Stimulated activated CD8-positive, alpha-beta memory T cell treated with anti-CD3 and anti-CD28 coated beads, Interleukin-4, amount 100 ng/mL, for 24 hours (primary cell): ENCODE data around the gene CALHM2.
A peak's percentile ranks its signal among the peaks of the same experiment; 100 is the strongest.

Source experiments
- DNase-seq: peaks from one replicate; pipeline ENCODE4 v3.0.0-alpha.2; 2020; ENCODE audit warnings: low read depth

Gene CALHM2

DNA sequence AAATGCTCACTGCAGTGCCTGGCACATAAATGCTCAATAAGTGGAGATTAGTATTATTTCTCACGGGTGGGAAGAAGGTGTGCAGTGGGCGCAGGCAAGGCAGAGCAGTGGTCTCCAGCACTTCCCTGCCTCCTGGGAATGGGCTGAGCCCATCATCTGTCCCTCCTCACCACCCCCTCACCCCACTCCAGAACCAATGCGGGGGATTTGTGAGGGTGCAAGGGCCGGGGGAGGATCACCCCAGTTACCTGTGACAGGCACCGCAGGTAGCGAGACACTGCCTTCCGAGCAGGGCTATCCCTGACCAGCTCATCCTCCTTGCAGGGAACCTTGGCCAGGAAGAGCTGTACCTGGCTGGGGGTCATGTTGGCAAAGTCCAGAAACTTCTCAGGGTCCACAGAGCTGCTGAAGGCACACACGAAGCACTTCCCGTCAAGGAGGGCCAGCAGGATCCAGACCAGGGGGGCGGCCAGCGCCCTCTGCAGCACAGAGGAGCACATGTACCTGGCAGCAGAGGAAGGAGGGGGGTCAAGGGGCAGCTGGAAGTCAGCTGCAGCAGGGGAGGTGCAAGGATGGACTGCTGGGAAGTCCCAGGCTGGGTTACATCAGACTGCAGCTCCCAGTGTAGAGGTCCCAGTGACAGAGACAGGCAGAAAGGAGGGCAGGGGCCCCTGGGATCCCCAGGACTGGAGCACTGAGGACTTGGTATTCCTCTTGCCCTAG is 24.0 kb upstream of the CALHM2 start:
- no peak for DNase-seq

DNA sequence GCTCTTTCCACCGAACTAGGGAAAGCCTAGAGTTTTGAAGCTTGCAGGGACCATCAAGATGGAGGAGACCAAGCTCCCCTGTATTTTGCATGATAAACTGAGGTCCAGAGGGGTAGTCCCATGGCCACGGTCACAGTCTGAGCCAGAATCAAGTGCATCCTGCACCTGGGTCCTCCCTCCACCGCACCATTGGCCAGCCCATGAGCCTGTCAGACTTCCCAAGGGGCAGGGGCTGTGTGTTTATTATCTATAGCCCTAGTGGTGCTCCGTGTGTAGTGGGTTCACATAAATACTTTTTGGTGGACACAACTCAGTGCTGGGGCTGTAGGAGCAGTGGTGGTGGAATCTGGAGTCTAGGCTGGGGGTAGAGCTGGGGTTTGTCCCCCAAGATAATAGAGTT is 23.3 kb upstream of the CALHM2 start:
- DNase-seq: no peak

DNA sequence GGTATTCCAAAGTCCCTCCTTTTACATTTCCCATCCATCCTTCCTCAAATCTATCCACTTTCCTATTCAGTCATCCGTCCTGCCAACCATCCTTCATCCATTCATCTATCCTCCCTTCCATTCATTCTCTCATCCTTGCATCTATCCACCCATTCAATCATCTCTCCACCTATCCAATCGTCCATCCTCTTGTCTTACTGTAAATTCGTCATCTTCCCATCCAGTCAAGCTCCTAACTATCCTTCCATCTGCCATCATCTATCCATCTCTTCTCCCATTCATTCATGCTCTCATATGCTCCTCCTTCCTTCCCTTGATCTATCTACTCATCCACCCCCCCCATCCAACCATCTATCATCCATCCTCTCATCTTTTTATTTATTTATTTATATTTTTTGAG is 21.9 kb upstream of the CALHM2 start:
- DNase-seq: no peak

DNA sequence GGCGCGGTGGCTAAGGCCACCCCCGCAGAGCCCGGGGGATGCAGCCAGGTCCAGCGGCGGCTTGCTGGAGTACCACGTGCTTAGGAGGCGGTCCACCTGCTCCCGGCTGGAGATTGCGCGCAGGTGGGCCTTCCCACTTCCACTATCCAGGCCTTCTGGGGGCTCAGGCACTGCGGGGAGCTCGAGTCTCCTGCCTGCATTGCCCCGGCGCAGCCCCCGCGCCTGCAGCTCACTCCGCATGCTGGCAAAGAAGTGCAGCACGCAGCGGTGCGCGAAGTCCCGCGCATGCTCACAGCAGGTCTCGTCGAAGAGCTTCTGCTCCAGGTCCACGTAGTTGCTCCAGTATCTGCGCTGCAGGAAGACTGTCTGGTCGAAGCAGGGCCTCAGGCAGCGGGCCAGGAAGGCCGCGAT is 21.1 kb upstream of the CALHM2 start:
- no peak for DNase-seq

DNA sequence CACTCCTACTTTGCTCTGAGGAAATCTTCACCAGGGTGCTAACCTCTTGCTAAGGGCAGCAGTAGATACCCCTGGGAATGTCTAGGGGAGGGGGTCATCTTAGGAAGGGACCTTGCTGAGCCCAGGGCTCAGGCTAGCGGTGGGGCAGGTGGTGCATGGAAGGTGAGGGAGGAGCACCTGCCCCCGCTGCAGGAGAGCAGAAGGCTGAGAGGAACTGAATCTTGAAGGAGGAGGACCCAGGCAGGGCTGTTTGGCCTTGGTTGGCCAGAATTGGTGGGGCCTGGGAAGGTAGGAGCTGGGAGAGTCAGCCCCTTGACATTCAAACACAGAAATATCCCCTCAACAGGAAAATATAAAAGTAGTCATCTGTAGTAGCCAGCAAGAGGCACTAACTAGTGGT is 19.8 kb upstream of the CALHM2 start:
- DNase-seq: no peak

DNA sequence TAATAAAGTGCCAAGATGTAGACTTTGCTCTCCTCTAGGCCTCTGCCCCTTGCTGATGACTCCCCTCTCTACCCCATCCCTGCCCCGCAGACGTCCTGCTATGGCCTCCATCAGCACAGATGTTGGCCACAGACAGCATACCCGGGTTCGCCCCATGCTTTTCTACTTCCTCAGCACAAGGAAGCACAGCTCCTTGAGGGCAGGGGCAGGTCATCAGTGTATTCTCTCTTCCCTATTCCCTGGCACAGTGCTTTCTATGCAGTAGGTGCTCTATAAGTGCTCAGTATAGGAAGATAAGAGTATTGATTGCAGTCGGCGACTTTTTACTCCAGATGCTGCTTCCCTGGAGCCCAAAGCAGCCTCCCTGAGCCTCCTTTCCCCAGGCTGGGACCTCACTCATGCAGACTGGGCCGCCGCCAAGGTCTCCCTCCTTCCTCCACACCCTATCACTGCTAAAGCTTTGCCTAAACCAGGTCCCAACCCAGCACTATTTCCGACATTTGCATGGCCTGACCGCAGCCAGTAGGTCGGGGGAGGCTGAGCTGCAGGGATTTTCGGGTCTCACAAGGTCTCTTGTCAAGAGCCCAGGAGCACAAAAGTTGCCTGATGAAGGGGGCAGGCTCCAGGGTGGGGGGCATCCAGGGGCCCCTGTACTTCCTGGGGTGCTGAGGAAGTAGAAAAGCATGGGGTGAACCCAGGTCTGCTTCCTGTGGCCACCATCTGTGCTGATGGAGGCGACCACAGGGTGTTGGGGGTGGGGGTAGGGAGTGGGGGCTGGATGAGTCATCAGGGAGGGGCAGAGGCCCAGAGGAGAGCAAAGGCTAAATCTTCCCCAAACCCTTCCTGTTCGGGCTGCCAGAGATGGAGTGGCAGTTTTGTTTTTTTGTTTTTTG is 18.8 kb upstream of the CALHM2 start:
- DNase-seq: peak; percentile 62

DNA sequence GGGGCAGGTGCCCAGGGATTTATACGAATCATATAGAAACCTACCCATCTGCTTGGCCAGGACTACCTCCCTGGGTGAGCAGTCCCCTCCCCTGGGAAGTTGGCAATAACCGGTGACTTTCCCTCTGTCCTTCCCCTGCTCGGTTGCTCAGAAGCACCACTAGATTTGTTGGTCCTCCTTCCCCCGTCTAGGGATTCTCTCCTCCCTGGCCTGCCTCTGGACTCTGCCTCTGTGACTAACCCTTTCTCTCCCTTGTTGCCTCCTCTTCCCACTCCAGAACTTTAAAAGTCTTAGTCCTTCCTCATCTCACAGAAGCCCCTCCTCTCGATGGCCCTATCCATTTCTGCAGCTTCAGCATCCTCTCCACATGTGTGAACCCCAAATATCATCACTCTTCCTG is 17.0 kb upstream of the CALHM2 start:
- DNase-seq: no peak

DNA sequence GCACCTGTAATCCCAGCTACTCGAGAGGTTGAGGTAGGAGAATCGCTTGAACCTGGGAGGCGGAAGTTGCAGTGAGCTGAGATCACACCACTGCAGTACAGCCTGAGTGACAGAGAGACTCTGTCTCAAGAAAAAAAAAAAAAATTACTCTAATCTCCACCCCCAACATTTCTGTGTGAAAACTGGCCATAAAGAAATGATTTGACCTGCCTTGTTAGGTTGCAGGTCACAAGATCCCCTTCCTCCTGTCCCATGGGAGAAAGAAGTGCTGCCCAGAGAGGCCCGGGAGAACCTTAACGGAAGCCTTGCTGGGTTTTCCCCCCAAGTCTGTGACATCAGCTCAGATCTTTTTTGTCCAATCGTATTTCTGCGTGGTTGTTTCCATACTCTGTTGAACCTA is 15.2 kb upstream of the CALHM2 start:
- no peak for DNase-seq

DNA sequence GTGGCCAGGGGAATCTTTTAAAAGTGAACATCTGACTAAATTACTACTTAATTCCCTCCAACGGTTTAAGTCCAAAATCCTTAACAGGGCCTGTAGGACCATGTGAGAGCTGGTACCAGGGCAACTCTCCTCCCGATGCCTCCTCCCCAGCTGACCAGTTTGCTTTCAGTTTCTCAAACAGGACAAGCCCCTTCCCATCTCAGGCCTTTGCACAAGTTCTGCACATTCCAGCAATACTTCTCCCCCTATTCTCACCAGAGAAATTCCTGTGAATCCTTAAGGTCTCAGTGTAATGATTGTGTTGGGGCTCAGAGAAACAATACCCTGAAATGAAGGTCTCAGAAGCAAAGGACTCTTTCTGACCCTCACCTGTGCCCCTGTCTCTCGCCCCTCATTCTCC is 14.6 kb upstream of the CALHM2 start:
- DNase-seq: no peak

DNA sequence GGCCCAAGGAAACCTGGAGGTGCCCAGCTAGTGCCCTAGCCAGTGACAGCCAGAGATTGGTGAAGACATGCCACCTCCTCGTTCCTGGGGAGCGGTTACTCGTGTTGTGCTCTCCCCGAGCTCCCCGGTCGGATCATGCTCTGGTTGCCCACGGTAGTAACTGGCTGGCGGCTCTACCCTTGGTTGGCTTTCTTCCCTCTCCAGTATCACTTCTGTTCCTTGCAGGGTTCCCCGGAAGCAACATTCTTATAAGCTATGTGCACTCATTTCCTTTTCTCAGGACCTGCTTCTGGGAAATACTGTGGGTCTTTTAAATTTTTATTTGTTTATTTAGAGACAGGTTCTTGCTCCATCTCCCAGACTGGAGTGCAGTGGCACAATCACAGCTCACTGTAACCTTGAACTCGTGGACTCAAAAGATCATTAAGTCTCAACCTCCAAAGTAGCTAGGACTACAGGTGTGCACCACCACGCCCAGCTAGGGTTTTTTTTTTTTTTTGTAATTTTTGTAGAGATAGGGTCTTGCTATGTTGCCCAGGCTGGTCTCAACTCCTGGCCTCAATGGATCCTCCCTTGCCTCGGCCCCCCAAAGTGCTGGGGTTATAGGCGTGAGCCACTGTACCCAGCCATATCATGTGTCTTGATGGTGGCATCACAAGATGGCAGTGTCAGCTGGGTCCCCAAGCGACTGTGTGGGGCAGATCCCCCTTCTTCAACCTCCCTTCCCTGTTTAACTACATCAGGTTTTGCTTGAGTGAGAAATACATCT is 13.4 kb upstream of the CALHM2 start:
- DNase-seq: no peak

DNA sequence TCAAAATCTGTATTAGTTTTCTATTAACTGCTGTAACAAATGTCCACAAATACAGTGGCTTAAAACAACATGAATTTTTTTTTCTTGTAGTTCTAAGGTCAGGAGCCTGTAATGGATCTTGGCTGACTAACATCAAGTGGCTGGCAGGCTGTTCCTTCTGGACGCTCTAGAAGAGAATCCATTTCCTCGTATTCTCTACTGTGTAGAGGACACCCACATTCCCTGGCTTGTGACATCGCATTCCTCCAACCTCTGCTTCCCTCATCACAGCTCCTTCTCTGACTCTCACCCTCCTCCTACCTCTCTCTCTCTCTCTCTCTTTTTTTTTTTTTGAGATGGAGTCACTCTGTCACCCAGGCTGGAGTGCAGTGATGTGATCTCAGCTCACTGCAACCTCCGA is 11.3 kb upstream of the CALHM2 start:
- DNase-seq: no peak

DNA sequence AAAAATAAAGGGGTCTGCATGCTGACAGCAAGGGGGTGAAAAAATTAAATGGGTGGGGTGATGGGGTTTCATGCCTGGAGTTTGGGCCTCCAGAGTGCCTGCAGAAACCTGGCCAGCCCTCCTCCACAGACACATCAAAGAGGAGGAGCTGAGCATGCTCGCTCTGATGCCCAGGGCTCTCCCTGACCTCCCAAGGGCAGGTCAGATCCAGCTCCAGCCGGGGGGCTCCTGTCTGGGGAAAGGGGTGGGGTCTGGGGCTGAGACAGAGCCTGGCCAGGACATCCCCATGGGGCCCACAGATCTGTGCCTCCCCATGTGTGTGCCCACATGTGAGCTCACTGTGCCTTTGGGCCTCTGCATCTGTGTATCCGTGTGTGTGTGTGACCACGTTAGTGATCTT is 7.4 kb upstream of the CALHM2 start:
- DNase-seq: no peak

DNA sequence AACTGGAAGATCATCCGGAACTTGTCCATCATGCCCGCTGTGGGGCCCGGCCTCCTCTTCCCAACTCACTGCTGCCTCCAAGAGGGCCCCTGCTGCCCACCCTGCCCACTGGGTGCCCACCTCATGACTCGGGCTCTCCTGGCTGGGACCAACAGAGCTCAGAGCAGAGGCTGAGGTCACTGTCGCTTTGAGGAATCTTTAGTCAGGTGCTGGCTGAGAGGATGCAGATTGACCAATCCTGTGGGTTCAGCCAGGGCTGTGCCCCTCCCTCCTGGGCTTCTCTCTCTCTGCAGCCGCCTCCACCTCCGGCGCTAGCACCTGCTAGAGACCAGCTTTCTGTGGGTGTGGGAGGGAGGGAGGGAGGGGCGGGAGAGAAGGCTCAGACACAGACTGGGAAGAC is 6.5 kb upstream of the CALHM2 start, which contains the start of gene CALHM1:
Gene CALHM1, minus strand, starts transcription at position 181 of the 400 bp plus-strand sequence. Its CDS starts 149 bp downstream, at position 32.
- no peak for DNase-seq

DNA sequence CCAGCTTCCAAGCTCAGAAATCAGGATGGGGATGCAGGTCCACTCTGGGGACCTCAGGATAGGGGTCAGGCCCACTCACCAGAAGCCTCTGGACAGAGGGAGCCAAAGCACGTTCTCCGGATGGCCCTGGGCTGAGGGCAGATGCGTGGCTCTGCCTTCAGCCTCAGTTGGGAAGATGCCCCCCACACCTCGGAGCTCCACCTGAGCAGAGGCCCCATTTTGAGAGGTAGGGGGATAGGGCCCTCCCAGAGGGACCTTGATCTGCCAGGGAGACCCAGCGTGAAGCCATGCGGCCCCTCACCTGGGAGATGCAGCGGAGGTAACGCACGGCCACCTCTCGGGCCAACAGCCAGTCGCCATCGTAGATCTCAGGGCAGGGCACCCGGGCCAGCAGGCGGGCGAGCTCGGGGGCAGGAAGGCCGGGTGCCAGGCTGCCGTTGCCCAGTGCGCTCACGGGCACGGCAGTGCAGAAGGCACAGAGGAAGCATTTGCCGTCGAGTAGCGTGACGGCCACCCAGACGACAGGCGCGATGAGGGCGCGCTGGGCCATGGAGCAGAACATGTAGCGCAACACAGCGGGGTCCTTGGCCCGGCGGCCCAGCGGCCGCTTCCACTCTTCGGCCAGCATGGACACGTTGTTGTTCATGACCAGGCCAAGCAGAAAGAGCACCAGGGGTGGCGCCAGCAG is 5.9 kb upstream of the CALHM2 start:
- DNase-seq: no peak

DNA sequence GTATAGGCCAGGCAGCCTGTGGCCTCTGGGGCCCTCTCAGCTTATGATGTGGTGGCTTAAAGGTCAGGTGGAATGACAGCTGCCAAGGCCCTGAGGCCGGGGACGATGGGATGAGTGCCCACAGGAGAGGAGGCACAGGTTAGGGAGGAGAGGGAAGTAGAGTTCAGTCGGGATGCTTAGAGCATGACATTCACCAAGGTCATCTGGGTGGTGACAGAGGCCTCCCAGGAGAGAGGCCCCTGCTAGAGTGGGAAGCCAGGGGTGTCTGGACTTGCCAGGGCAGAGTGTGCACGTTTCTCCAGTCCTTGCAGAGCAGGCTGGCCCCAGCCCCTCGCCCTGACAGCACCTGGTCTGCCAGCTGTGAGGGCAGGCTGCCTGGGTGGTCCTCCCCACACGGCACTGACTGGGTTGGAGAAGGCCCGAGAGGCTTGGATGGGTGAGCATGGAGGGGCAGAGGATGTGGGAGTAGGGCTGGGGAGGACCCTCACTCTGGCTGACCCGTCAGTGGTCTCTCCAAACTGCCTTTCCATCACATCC is 5.1 kb upstream of the CALHM2 start:
- no peak for DNase-seq

DNA sequence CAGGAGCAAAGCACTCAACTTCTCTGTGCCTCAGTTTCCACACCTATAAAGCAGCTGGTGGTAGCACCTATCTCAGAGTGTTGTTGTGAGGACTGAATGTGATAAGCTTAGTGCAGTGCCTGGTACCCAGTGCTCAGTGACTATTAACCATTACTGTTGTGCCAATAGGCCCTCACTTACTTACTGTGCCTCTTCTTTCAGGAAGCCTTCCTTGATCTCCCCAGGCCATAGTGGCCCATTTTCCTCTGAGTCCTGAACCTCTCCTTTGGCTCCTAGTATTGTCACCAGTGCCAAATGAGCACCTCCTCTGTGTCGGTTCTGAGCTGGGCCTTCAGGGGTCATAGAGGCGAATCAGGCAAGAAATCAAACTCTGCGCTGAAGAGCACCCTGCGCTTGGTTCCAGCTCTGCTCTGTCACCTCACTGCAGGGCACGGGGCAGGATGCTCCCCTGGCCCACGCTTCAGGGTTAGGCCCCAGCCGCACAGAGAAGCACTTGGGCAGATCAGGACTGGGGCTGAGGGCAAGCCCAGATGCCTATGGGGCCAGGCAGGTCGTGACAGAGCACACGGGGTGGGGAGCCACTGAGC is 4.0 kb upstream of the CALHM2 start:
- DNase-seq: no peak

DNA sequence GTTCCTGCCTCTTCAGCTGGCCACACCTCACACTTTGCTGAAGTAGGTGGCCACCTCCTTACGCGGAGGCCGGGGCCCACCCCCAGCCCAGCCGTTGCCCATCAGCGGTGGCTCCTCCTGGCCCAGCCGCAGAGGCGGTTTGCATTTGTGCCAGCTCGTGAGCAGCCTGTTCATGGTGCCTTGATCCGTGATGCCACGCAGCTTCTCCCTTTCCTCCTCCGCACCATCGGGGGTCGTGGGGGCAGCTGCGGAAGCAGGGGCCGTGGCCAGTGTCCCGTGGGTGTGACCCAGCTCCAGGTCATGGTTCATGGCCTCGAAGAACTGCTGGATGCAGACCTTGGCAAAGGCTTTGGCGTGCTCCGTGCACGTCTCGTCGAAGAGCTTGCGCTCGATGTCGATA is 3.1 kb upstream of the CALHM2 start:
- no peak for DNase-seq

DNA sequence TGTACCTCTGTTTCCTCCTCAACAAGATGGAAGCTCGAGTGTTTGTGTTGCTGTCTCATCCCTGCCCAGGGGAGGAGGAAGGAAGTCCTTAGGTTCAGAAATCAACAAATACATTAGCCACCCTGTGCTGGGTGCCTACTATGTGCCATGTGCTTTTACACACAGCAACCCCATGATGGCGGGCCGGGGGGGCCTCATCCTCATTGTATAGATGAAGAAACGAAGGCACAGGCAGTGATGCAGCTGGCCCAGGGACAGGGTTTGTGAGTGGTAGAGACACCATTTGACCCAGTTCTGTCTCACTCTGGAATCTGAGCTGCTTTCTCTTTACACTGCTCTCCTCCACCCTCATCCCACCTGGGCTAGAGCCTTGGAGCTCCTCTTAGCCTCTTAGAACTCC is 1.9 kb upstream of the CALHM2 start:
- DNase-seq: no peak

DNA sequence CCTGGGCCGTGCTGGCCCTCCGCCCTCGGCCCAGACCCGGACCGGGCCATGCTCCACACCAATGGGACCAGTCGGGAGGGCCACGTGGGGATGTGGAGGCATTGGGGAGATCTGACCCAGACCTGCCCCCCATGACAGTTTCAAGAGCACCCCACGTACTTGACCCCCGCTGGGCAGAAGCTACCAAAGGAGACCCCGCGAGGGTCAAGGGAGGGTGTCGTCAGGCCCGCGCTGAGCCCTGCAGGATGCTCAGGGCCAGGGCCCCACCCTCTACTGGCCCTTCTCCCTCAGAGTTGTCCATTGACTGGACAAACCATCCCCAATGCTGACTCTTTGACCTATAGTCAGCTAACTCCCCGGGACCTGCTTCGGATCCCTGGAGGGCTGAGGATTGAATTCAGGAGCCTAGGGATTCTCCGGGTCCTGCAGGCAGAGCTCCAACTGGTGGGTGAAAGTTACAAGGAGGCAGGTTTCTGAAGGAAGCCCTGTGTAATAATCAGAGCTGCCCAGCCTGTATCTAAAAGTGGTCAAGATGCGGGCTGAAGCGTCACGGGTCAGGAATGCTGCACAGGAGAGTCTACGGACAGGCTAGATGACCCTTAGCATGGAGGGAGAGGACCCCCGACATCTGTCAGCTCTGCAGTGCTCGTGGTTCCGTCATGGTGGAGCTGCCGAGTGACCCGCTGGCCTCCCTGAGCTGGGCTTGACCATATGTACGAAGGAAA is 498 bp upstream of the CALHM2 start:
- DNase-seq: no peak

DNA sequence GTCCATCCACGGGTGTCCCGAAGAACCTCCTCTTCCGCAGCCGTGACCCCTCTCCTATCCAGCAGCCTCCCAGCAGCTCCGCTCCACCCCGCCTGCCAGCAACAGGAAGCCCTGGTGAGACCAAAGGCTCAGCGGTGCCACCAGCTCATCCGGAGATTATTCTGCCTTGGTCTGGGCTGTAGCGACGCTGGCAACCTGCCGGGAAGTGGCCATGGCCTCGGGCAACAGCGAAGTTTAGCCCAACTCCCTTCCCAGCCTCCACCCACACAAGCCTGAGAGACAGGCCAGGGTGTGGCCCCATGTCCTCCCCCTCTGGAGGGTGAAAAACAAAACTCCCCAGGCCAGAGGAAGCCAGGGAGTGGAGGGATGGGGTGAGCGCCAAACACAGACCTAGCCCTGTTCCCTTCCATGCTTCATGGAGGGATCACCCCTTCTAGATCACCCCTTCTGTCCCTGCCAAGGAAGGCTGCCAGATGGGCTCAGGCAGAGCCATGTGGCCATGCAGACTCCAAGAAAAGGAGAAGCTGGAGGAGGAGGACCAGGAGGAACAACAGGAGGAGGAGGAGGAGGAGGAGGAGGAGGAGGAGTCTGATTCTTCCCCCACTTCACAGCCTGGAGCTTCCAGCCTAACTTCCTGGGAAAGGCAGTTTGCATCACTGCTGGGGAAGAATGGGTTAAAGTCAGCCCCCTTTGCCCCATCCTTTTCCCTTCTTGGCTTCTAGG is 918 bp downstream of the CALHM2 start:
- DNase-seq: peak; percentile 19
